Measurements from ENCODE around the gene PAM16.

The PAM16 gene

GRCh38 chr16:4383591-4384444, 32.7 kb upstream of the PAM16 start:
- DNase-seq: no peak

- DNase-seq: no peak
Observed at GRCh38 chr16:4382795-4383357, 31.8 kb upstream of the PAM16 start.

- DNase-seq: no peak
Observed at GRCh38 chr16:4381935-4382794, 31.0 kb upstream of the PAM16 start.

GRCh38 chr16:4381072-4381934, 30.2 kb upstream of the PAM16 start:
- no peak for DNase-seq

- DNase-seq: no peak
Observed at GRCh38 chr16:4380119-4381063, 29.3 kb upstream of the PAM16 start.

- DNase-seq: no peak
Observed at GRCh38 chr16:4378999-4379690, 28.0 kb upstream of the PAM16 start.

- DNase-seq: no peak
Observed at GRCh38 chr16:4378161-4378666, 27.1 kb upstream of the PAM16 start.

GRCh38 chr16:4377573-4378154, 26.5 kb upstream of the PAM16 start:
- DNase-seq: no peak

GRCh38 chr16:4376893-4377572, 25.9 kb upstream of the PAM16 start:
- DNase-seq: no peak

GRCh38 chr16:4376126-4376892, 25.2 kb upstream of the PAM16 start:
- DNase-seq: no peak

- no peak for DNase-seq
Observed at GRCh38 chr16:4375717-4376116, 24.6 kb upstream of the PAM16 start.

- DNase-seq: no peak
Observed at GRCh38 chr16:4373909-4374742, 23.0 kb upstream of the PAM16 start.

GRCh38 chr16:4373356-4373908, 22.3 kb upstream of the PAM16 start:
- no peak for DNase-seq

- peak; percentile 45 for DNase-seq
Observed at GRCh38 chr16:4372578-4373355, 21.6 kb upstream of the PAM16 start.

GRCh38 chr16:4372001-4372577, 21.0 kb upstream of the PAM16 start:
- DNase-seq: no peak

GRCh38 chr16:4371357-4372000, 20.4 kb upstream of the PAM16 start, which contains the start of gene VASN:
VASN (plus strand) TSS chr16:4371848; CDS start chr16:4380878, 9,030 bp downstream.
- DNase-seq: no peak
